GM12878 (cell line): Measurements from ENCODE around the gene HSPA12A. TPM values are rescaled to one million over a fixed set of nuclear protein-coding genes. Genes with fewer than 3 reads are reported as not detected.

Source experiments
- ATAC-seq: fragments of 200-7000 bp; cut with Tn5 transposase; 3 replicates; pipeline ENCODE4 v1.9.1; 2020; ENCODE audit warnings: mild to moderate bottlenecking, moderate library complexity
- BruUV-seq: library from RNA; stranded (reverse); fragments of 400-500 nt; replicated peaks from 2 replicates; lab custom pipeline; 2021; lab: Mats Ljungman, UMichigan
- CTCF ChIA-PET: fragments of 300-600 bp; sonication (Branson Sonifier 250); formaldehyde crosslinking; extraction: SDS; loops from one replicate; lab custom pipeline; 2021; ENCODE audit warnings: inconsistent platforms; lab: Yijun Ruan, JAX
- POLR2A ChIA-PET: fragments of 350-600 bp; formaldehyde crosslinking; extraction: SDS; loops from one replicate; lab custom pipeline; 2021; ENCODE audit warnings: inconsistent platforms; lab: Charles Lee
- RAD21 ChIA-PET: fragments of 300-600 bp; sonication (Branson Sonifier 250); formaldehyde crosslinking; loops from one replicate; lab custom pipeline; 2023; ENCODE audit warnings: antibody characterized with exemption; ENCODE audit not compliant: unreplicated experiment; lab: Charles Lee
- SMC1A ChIA-PET: fragments of 300-600 bp; sonication (Branson Sonifier 250); formaldehyde crosslinking; loops from one replicate; lab custom pipeline; 2023; ENCODE audit not compliant: unreplicated experiment, uncharacterized antibody; lab: Charles Lee
- DNase-seq: peaks from one replicate; pipeline ENCODE4 v3.0.0-alpha.2; 2011; ENCODE audit warnings: low read depth, low spot score
- FAIRE-seq: peaks from 3 replicates; lab custom pipeline; 2011; peaks lifted over from hg19 to GRCh38; lab: Jason Lieb, UNC
- H2AFZ ChIP-seq: 2 replicates; pipeline ENCODE4 v1.6.0; 2011; ENCODE audit warnings: low read depth, low read length, control low read depth; ENCODE audit not compliant: control insufficient read depth
- H3K27ac ChIP-seq: 2 replicates; pipeline ENCODE4 v1.5.1; 2011; ENCODE audit warnings: control low read depth; ENCODE audit not compliant: control insufficient read depth, insufficient read depth
- H3K27me3 ChIP-seq, 2 experiments: replicated peaks in 1 of 2; 2 replicates each; pipeline versions ENCODE4 v1.6.0 to v1.6.1; 2011; ENCODE audit warnings: low read length in 1 of 2; ENCODE audit not compliant: control insufficient read depth in 2 of 2, insufficient read depth in 2 of 2
- H3K36me3 ChIP-seq, 2 experiments: 2 replicates each; pipeline ENCODE4 v1.5.1; 2011; ENCODE audit warnings: low read length in 1 of 2; ENCODE audit not compliant: control insufficient read depth in 2 of 2, insufficient read depth in 2 of 2
- H3K4me1 ChIP-seq: 2 replicates; pipeline ENCODE4 v1.6.1; 2011; ENCODE audit warnings: mild to moderate bottlenecking, low read length, moderate library complexity, mixed read lengths; ENCODE audit not compliant: control insufficient read depth, insufficient read depth
- H3K4me2 ChIP-seq: 2 replicates; pipeline ENCODE4 v1.6.0; 2011; ENCODE audit warnings: control low read depth; ENCODE audit not compliant: control insufficient read depth, insufficient read depth
- H3K4me3 ChIP-seq: fragments of 200-600 bp; sonication (generic); 2 replicates; pipeline ENCODE4 v1.5.1; 2016
- H3K79me2 ChIP-seq: 2 replicates; pipeline ENCODE4 v1.6.0; 2011; ENCODE audit warnings: low read length; ENCODE audit not compliant: control insufficient read depth, insufficient read depth
- H3K9ac ChIP-seq: 2 replicates; pipeline ENCODE4 v1.8.0; 2011; ENCODE audit warnings: low read length, control low read depth, mixed read lengths; ENCODE audit not compliant: control insufficient read depth, insufficient read depth
- H3K9me3 ChIP-seq: replicated peaks from 3 replicates; pipeline ENCODE4 v1.5.1; 2011; ENCODE audit warnings: mild to moderate bottlenecking, low read length; ENCODE audit not compliant: control insufficient read depth, insufficient read depth
- H4K20me1 ChIP-seq: 2 replicates; pipeline ENCODE4 v1.6.0; 2011; ENCODE audit not compliant: control insufficient read depth, insufficient read depth
- ASH2L ChIP-seq: fragments of 300-600, 200-600 bp; sonication (generic); IDR thresholded peaks from 2 replicates; pipeline ENCODE4 v1.6.1; 2017; ENCODE audit warnings: low read depth, mild to moderate bottlenecking, borderline replicate concordance
- EP300 ChIP-seq, 2 experiments: fragments of 150-350 bp in 1 of 2; IDR thresholded peaks; 2 replicates each; pipeline ENCODE4 v1.6.1; 2011 to 2012; ENCODE audit warnings: low read depth in 2 of 2, low read length in 2 of 2, borderline replicate concordance in 1 of 2, improper control_type of control experiment in 1 of 2, inconsistent platforms in 1 of 2; ENCODE audit not compliant: control insufficient read depth in 1 of 2
- FOS ChIP-seq: IDR thresholded peaks from 3 replicates; pipeline ENCODE4 v1.6.1; 2011; ENCODE audit warnings: borderline replicate concordance; ENCODE audit not compliant: insufficient read length; ENCODE audit errors: extremely low read depth
- GATAD2B ChIP-seq: fragments of 450-650 bp; conservative IDR thresholded peaks from 2 replicates; pipeline ENCODE4 v1.6.1; 2017; ENCODE audit warnings: low read depth, mild to moderate bottlenecking, moderate library complexity
- NFIC ChIP-seq: IDR thresholded peaks from 2 replicates; pipeline ENCODE4 v1.6.1; 2012; ENCODE audit warnings: low read depth, mild to moderate bottlenecking, inconsistent platforms, low read length, moderate library complexity
- NR2F1 ChIP-seq: fragments of 450-650 bp; conservative IDR thresholded peaks from 2 replicates; pipeline ENCODE4 v1.6.1; 2017; ENCODE audit warnings: mild to moderate bottlenecking
- PML ChIP-seq: IDR thresholded peaks from 2 replicates; pipeline ENCODE4 v1.6.1; 2012; ENCODE audit warnings: low read length, inconsistent platforms
- TCF3 ChIP-seq: IDR thresholded peaks from 2 replicates; pipeline ENCODE4 v1.6.1; 2012; ENCODE audit warnings: low read depth, mild to moderate bottlenecking, low read length, borderline replicate concordance; ENCODE audit not compliant: insufficient read depth
- ZNF592 ChIP-seq: fragments of 450-650 bp; IDR thresholded peaks from 2 replicates; pipeline ENCODE4 v1.6.1; 2017; ENCODE audit warnings: mild to moderate bottlenecking, moderate library complexity
- WGBS: methylation state at CpG from one replicate; pipeline ENCODE4 v1.1.6; 2016; ENCODE audit warnings: low lambda C conversion rate; ENCODE audit not compliant: insufficient replicate concordance, insufficient coverage; ENCODE audit errors: missing lambda C conversion rate; 5-methylcytosine and 5-hydroxymethylcytosine counted together
- in situ Hi-C: fragments of 300-500 bp; cut with MboI; formaldehyde crosslinking; loops from 9 replicates; pipeline ENCODE4 v1.14.3; 2018; ENCODE audit warnings: mixed read lengths
- intact Hi-C: fragments of 100-400 bp; cut with micrococcal nuclease; formaldehyde crosslinking; loops from one replicate; pipeline ENCODE4 v1.14.2; 2022; ENCODE audit not compliant: unreplicated experiment
- polyA plus RNA-seq, 11 experiments: library from polyadenylated mRNA; depleted of rRNA in 4 of 11; unstranded in 6 of 11; stranded (reverse) in 5 of 11; fragments of >200 nt; fragmentation: Nextera tagmentation in 4 of 11; fragmentation: Illumina TruSeq in 1 of 11; extraction: Ambion mirVana in 4 of 11; extraction: Trizol in 1 of 11; gene quantifications; 1 replicate in 1 of 11; 2 replicates in 10 of 11; pipeline versions ENCODE4 v1.2.1 to v1.2.3, GENCODE V29; 2011 to 2016; ENCODE audit warnings: inconsistent platforms in 2 of 11, missing spikeins in 2 of 11, low read depth in 1 of 11
- total RNA-seq, 4 experiments: library from RNA; depleted of rRNA in 3 of 4; stranded (reverse); fragments of >200 nt in 3 of 4; fragmentation: Illumina TruSeq in 1 of 4; extraction: Trizol in 1 of 4; gene quantifications; 2 replicates each; pipeline versions ENCODE4 v1.2.1 to v1.2.3, GENCODE V29; 2013 to 2021
- TF ChIP-seq, protein P1 (sequence below): fragments of 450-650 bp; IDR thresholded peaks from 2 replicates; pipeline ENCODE4 v1.6.1; 2018; ENCODE audit warnings: mild to moderate bottlenecking, low read depth, moderate library complexity; ENCODE audit not compliant: partially characterized antibody

The HSPA12A gene
- total and polyA plus RNA-seq, 10 of the 15 experiments (the other 5 are each of a cell fraction or from before 2014, with no cell fraction given): 0.90 to 20.2 (median 2.8) TPM

DNA sequence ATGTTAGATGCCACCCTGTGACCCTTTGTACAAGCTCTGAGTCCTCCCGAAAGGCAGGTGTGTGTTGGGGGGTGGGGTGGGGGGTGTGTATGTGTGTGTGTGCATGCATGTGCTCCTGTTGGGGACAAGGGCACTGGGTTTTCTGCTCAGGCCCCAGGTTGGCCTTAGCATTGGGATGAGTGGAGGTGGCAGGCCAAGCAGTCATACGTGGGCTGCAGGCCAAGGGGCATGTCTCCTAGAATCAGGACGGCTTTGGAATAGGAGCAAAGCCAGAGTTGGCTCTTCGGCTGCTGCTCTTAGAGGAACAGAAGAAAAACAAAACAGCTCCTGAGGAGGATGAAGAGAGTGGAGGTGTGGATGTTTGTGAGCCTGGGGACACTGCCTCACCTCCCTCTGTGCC, 26.0 kb downstream of the HSPA12A start:
- ChIA-PET RAD21 (no interaction called here), POLR2A (no interaction called here), CTCF (no interaction called here), SMC1A (no interaction called here)
- intact Hi-C loops: no loop called here
- no peaks in the 10 kb centered on the region for H3K36me3 ChIP-seq
- no peak for TF ChIP-seq GATAD2B
- TF ChIP-seq FOS: no peak
- no peak for TF ChIP-seq PML
- no peak for TF ChIP-seq ASH2L
- no peak for TF ChIP-seq TCF3
- no peak for TF ChIP-seq ZNF592
- no peak for TF ChIP-seq NFIC
- TF ChIP-seq NR2F1: no peak
- no peak for TF ChIP-seq EP300 (IDR thresholded peaks at IDR 0.05; ENCODE audit: borderline replicate concordance in 1 of 2, control insufficient read depth in 1 of 2, low read depth in 2 of 2, low read length in 2 of 2)
- TF ChIP-seq, protein P1, sequence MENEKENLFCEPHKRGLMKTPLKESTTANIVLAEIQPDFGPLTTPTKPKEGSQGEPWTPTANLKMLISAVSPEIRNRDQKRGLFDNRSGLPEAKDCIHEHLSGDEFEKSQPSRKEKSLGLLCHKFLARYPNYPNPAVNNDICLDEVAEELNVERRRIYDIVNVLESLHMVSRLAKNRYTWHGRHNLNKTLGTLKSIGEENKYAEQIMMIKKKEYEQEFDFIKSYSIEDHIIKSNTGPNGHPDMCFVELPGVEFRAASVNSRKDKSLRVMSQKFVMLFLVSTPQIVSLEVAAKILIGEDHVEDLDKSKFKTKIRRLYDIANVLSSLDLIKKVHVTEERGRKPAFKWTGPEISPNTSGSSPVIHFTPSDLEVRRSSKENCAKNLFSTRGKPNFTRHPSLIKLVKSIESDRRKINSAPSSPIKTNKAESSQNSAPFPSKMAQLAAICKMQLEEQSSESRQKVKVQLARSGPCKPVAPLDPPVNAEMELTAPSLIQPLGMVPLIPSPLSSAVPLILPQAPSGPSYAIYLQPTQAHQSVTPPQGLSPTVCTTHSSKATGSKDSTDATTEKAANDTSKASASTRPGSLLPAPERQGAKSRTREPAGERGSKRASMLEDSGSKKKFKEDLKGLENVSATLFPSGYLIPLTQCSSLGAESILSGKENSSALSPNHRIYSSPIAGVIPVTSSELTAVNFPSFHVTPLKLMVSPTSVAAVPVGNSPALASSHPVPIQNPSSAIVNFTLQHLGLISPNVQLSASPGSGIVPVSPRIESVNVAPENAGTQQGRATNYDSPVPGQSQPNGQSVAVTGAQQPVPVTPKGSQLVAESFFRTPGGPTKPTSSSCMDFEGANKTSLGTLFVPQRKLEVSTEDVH: no peak
- FAIRE-seq: no peak
- in situ Hi-C loops: no loop called here
- no peaks in the 10 kb centered on the region for H3K79me2 ChIP-seq
- no peak overlapping the region for H3K4me3 ChIP-seq
- H3K4me1 ChIP-seq: no peaks in the 10 kb centered on the region
- H3K4me2 ChIP-seq: no peak overlapping the region
- 13% methylated on average over 4 of the region's 4 CpGs for WGBS
- no peaks in the 10 kb centered on the region for H3K9me3 ChIP-seq
- no peak for DNase-seq
- H3K9ac ChIP-seq: no peak overlapping the region
- H3K27ac ChIP-seq: no peak overlapping the region
- no TSS peak for BruUV-seq
- H3K27me3 ChIP-seq: peaks cover 0 to 4% of the 10 kb centered on the region in 2 experiments
- H4K20me1 ChIP-seq: no peaks in the 10 kb centered on the region
- H2AFZ ChIP-seq: no peak overlapping the region
- no peak for ATAC-seq
